ENCODE data around the gene ZNF428. TPM values are rescaled to one million over a fixed set of nuclear protein-coding genes. Genes with fewer than 3 reads are reported as not detected.
"Not testable (repeated sequence)": the region's sequence is repeated elsewhere in the genome, so short reads cannot be mapped to it uniquely, and the experiment has no call there.

ZNF428 gene
- total RNA-seq, 2 donors from 2014 or later, result 24.4 to 31.6 TPM

DNA sequence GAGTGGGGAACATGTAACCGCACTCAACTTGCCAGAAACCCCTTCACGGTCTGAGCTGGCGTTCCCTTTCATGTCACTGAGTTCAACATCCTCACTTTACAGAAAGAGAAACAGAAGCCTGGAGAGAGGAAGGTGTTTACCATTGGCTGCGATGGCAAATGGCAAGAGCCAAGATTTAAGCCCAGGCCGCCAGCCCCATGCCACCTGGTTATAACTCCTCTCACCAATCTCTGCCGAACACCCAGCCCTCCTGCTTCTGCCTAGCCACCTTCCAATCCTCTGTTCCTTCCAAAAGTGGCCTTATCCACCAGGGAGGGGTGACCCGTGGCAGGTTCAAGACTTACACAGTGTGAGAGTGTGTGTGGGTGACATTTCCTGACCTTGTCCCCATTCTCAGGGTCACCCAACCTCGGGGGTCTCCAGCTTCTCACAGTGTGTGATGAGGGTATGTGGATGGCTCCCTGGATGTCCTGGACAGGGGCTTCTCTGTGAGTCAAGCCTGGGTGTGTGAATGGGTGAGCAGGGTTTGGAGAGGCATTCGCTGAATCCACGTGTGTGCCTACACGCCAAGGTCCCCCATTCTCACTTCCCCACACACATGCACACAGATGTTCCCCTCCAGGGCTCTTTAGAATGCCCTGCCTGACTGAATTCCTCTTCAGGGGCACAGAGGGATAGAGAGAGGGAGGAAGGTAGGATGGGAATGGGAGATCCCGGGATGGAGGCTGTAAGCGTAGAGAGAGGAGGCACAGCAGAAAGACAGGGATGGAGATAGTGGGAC lies 19.0 kb upstream of the ZNF428 start:
- Histone ChIP-seq H3K36me3 (replicated peaks in 1 of 2; ENCODE audit: insufficient read depth in 1 of 2, low read depth in 2 of 2) (no peaks in the 10 kb centered on the region), H3K9me3 (no peaks in the 10 kb centered on the region), H3K27ac (no peak overlapping the region), H3K4me1 (peaks cover 19% of the 10 kb centered on the region), H3K4me3 (no peak overlapping the region), H3K27me3 (no peaks in the 10 kb centered on the region)
- intact Hi-C loops (cut with DNase I), result no loop called here
- DNase-seq, result no peak
- 76 to 80% methylated on average over 13 of the region's 13 CpGs for WGBS, 2 donors
- TF ChIP-seq, protein P1, sequence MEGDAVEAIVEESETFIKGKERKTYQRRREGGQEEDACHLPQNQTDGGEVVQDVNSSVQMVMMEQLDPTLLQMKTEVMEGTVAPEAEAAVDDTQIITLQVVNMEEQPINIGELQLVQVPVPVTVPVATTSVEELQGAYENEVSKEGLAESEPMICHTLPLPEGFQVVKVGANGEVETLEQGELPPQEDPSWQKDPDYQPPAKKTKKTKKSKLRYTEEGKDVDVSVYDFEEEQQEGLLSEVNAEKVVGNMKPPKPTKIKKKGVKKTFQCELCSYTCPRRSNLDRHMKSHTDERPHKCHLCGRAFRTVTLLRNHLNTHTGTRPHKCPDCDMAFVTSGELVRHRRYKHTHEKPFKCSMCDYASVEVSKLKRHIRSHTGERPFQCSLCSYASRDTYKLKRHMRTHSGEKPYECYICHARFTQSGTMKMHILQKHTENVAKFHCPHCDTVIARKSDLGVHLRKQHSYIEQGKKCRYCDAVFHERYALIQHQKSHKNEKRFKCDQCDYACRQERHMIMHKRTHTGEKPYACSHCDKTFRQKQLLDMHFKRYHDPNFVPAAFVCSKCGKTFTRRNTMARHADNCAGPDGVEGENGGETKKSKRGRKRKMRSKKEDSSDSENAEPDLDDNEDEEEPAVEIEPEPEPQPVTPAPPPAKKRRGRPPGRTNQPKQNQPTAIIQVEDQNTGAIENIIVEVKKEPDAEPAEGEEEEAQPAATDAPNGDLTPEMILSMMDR (IDR thresholded peaks at IDR 0.05), result no peak
- no peak for TF ChIP-seq POLR2A (IDR thresholded peaks at IDR 0.05)
- no peak for ATAC-seq

DNA sequence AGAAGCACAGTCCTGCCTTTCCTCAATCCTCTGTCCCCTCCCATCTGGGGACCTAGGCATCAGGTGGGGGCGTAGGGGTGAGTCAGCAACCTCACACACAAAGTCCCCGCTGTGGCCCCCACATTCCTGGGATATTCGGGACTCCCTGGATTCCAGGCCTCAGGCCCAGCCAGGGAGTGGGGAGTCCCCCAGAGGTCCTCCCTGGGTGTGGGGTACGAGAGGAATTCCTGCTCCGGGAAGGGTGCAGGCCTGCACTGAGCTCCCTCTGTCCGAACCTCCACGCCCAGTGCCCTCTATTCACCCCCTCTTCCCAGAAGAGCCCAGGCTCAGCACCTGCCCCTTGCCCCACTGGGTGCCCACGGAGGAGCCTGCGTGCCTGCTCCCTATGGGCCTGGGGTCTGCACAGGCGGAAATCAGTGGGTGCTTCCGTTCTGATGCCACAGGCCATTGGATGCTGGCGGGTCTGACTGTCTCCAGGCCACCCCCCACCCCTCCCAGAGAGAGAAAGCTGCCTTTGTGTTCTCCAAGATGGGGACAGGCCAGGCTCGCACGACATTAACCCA lies 16.8 kb upstream of the ZNF428 start:
- 53 to 76% methylated on average over 5 to 14 of the region's 14 CpGs for WGBS, 2 donors
- H3K27ac ChIP-seq, result no peak overlapping the region
- intact Hi-C loops (cut with DNase I), result no loop called here
- H3K9me3 ChIP-seq, result no peaks in the 10 kb centered on the region
- DNase-seq, result peak in 1 of 4 donors; percentile 19
- peaks cover 19% of the 10 kb centered on the region for H3K4me1 ChIP-seq
- no peak for TF ChIP-seq POLR2A (IDR thresholded peaks at IDR 0.05)
- TF ChIP-seq, protein P1 (IDR thresholded peaks at IDR 0.05), result no peak
- H3K36me3 ChIP-seq (replicated peaks in 1 of 2; ENCODE audit: insufficient read depth in 1 of 2, low read depth in 2 of 2), result no peaks in the 10 kb centered on the region
- H3K27me3 ChIP-seq, result no peaks in the 10 kb centered on the region
- ATAC-seq, result no peak
- H3K4me3 ChIP-seq, result no peak overlapping the region

DNA sequence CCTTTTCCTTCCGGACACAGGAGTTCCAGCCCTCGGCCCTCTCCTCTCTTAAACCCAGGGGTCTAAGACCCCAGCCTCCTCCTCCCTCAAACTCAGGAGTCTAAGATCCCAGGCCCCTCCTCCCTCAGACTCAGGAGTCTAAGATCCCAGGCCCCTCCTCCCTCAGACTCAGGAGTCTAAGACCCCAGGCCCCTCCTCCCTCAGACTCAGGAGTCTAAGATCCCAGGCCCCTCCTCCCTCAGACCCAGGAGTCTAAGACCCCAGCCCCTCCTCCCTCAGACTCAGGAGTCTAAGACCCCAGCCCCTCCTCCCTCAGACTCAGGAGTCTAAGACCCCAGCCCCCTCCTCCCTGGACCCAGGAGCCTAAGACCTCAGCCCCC lies 16.1 kb upstream of the ZNF428 start:
- intact Hi-C loops (cut with DNase I); H3K27me3 ChIP-seq; H3K36me3 ChIP-seq (replicated peaks in 1 of 2; ENCODE audit: insufficient read depth in 1 of 2, low read depth in 2 of 2); ATAC-seq; DNase-seq; H3K27ac ChIP-seq; H3K9me3 ChIP-seq; H3K4me3 ChIP-seq: not testable (repeated sequence)
- H3K4me1 ChIP-seq, result peaks cover 17% of the 10 kb centered on the region
- 40 to 43% methylated on average over 2 of the region's 2 CpGs for WGBS, 2 donors

DNA sequence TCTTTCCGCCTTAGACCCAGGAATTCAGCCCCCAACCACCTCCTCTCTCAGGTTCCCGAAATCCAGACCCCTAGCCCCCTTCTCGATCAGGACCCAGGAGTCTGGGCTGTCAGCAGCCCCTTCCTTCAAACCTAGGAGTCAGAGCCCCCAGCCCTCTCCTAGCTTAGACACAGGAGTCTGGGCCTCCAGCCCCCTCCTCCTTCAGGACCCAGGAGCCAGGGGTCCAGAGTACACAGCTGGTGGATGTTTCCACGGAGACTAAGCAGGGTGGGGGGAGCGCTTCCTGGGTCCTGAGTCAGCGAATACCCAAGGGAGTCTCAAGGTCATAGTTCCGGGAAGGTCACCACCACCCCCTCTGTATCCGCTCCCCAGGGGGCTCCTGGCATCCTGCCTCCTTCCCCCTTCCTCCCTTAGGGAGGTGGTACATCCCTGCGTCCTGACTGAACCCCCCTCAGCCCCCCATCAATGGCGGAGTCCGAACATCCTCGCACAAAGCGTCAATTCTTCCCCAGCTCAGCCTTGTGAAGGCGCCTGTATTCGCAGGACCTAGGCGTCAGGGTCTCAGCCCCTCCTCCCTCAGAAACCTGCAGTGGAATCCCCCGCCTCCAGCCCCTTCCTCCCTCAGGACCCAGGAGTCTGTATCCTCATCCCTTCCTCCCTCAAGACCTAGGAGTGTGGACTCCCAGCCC lies 15.6 kb upstream of the ZNF428 start:
- Histone ChIP-seq H3K4me1 (peaks cover 12% of the 10 kb centered on the region), H3K27me3 (no peaks in the 10 kb centered on the region), H3K27ac (no peak overlapping the region), H3K36me3 (replicated peaks in 1 of 2; ENCODE audit: insufficient read depth in 1 of 2, low read depth in 2 of 2) (no peaks in the 10 kb centered on the region), H3K9me3 (no peaks in the 10 kb centered on the region), H3K4me3 (no peak overlapping the region)
- peak in 1 of 4 donors; percentile 11 for DNase-seq
- WGBS, 2 donors, result 30 to 45% methylated on average over 17 of the region's 17 CpGs
- TF ChIP-seq POLR2A (IDR thresholded peaks at IDR 0.05), result no peak
- TF ChIP-seq, protein P1 (IDR thresholded peaks at IDR 0.05), result no peak
- no peak for ATAC-seq
- intact Hi-C loops (cut with DNase I), result no loop called here

DNA sequence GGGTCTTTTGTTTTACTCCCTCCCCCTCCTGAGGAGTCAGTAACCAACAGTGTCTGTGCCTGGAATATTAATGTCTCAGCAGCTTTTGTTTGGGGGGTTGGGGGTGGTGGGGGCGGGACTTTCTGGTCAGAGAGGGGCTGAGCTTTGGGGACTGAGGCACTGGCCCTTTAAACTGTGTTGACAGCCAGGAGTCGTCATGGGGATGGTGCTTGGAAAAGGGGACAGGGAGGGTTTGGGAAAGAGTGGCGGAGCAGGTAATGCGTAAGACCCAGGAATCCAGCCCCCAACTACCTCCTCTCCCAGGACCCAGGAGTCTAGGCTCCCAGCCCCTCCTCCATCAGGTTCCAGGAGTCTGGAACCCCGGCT lies 15.1 kb upstream of the ZNF428 start:
- intact Hi-C loops (cut with DNase I), result no loop called here
- no peak overlapping the region for H3K4me3 ChIP-seq
- H3K9me3 ChIP-seq, result no peaks in the 10 kb centered on the region
- H3K4me1 ChIP-seq, result peaks cover 12% of the 10 kb centered on the region
- H3K27ac ChIP-seq, result no peak overlapping the region
- H3K27me3 ChIP-seq, result no peaks in the 10 kb centered on the region
- DNase-seq, result no peak
- TF ChIP-seq, protein P1 (IDR thresholded peaks at IDR 0.05), result no peak
- TF ChIP-seq POLR2A (IDR thresholded peaks at IDR 0.05), result no peak
- 51 to 59% methylated on average over 5 of the region's 5 CpGs for WGBS, 2 donors
- no peaks in the 10 kb centered on the region for H3K36me3 ChIP-seq (replicated peaks in 1 of 2; ENCODE audit: insufficient read depth in 1 of 2, low read depth in 2 of 2)
- no peak for ATAC-seq
